GM21717 (cell line): ENCODE data around the gene HLA-F.

Experiments
- ATAC-seq: cut with Tn5 transposase; IDR thresholded peaks from one replicate; pipeline ENCODE4 v1.9.1; 2021; ENCODE audit warnings: mild to moderate bottlenecking, moderate library complexity; ENCODE audit not compliant: unreplicated experiment

HLA-F gene

DNA sequence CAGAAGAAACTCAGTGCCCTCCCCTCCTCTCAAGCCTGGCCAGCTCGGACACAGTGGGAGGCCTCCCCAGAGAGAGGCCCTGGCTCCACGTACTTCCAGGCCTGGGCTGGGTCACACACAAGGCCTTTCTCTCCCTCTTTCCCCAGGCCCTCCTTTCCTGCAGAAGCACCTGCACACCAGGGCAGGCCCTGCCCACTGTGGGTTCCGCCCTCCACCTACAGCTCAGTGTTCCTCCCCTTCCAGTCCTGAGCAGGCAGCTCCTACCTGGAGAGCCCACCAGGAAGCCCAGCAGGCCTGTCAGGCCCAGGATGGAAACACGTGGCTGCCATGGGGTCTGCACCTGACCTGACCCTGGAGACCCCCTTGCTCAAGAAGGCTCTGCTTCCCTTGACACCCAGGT is 18.9 kb downstream of the HLA-F start:
- no peak for ATAC-seq

DNA sequence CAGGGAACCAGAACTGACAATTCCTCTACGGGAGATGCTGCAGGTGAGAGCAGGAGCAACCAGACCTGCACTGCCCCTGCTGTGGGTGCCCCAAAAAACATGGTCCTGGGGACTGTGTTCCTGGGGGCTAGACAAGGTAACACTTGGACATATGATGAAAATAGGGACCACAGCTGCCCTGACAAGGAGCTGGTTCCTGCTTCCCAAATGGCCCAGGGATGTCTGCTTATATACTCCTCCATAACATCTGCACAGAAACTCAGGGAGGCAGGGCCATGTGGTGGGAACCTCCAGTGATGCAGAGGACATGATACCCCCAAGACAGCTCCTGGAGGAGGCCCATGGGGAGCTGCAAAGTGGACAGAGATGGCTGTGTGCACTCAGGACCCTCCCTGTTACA is 19.8 kb downstream of the HLA-F start:
- ATAC-seq, result no peak

DNA sequence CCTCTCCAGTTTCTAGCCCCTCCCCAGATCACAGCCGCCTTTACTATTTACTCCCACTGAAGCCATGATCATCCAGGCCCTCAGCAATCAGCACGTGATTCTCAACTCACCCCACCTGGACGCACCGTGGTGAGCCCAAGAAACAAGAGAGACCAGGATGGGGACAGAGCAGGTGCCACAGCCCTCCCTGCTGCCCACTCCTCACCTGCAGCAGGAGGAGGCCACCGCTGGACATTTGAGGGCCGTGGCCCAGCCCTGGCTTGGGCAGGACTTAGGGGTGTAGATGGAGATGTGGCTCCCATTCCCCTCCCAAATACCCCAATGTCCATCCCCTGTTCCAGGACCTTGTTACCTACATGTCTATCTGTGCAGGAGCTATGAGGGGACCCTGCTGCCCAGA is 20.3 kb downstream of the HLA-F start:
- ATAC-seq, result no peak

DNA sequence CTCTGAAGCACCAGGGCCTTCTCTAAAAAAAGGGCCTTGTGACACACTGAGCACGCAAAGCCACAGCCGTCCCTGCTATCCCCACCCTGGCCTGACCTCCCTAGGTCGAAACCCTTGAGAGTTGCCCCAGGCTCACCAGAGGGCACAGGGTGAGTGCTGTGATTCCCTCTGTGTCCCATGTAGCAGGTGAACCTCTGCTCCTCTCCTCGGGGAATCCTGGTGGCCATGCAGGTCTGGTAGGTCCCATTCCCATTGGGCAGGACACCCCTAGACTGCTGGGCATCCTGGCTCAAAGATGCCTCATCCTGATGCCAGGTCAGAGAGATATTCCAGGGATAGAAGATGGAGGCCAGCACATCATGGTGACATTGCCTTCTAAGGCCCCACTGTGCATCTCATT is 20.9 kb downstream of the HLA-F start:
- ATAC-seq, result no peak

DNA sequence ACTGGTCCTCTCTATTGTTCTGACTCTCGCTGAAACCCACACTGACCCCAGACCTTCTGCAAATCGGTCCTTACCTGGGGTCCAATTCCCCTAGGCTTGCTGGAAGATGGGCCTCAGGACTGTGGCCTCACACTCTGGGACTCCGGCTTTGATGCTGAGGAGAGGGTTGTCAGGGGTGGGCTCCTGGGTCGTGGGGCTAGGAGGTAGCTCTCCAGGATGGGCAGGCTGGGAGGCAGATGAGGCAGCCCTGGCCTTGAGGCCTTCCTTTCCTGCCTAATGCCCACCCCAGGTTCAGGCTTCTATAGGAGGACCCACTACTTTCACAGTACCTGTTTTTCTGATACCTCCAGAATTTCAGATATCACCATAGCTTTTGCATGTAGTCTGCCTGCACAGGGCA is 21.4 kb downstream of the HLA-F start:
- no peak for ATAC-seq

DNA sequence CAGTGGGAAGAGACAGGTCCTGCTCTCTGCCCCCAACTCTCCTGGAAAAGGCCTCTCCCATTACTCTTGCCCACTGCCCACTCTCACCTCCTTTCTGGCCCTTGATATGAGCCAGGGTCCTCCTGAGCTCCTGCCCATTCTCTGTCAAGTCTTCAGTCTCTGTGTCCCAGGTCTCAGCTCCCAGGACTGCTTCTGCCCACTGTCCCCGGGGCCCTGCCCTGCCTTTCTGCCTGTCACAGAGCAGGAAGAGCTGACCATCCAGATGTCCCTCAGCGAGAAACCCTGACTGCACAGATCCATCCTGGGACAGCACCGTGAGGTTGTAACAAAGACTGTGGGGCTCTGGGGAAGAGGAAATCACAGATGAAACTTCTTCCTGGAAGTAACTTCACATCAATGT is 22.2 kb downstream of the HLA-F start:
- no peak for ATAC-seq

DNA sequence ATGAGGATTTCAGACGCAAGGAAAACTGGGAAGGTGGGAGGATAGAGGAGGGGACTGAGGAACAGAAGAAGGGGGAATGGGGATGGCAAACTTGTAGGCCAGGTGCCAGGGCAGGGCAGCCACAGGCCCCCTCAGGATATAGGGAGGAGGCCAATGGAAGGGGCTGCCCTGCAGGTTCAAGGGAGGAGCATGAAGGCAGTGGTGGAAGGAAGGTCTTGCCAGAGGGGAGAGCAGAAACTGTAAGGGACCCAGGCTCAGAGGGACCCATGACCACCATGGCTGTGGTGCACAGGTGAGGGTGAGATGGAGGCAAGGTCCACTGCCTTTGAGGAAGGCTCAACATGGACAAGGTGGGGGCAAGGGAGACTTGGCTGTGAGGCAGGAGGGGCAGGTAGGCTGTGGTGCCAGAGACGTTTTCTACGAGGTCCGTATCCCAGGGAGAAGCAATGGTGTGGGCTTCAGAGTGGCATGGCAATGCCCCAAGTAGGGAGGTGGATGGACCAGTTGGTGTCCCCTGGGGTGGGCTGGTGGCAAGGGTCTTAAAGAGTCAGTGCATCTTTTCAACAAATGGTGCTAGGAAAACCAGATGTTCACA is 22.7 kb downstream of the HLA-F start:
- no peak for ATAC-seq

DNA sequence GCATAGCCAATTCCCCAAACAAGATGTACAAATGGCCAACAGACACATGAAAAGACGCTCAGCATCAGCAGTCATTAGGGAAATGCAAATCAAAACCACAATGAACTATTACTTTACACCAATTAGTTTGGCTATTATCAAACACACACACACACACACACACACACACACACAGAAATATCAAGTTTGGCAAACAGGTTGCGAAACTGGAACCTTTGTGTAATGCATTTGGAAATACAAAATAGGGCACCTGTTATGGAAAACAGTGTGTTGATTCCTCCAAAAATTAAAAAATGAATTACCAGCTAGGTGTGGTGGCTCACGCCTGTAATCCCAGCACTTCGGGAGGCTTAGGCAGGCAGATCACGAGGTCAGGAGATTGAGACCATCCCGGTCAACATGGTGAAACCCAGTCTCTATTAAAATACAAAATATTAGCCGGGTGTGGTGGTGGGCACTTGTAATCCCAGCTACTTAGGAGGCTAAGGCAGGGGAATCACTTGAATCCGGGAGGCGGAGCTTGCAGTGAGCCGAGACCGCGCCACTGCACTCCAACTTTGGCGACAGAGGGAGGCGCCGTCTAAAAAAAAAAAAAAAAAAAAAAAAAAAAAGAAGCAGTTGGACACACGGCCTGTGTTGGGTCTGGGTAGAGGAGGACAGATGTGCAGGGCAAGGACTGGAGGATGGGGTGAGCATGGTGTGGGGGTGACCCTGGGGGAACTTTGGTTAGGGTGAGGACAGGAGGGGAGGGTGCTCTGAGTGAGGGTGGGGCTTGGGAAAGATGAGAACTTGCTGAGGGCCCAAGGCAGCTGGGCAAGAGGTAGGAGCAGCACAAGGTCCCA is 23.8 kb downstream of the HLA-F start:
- no peak for ATAC-seq

DNA sequence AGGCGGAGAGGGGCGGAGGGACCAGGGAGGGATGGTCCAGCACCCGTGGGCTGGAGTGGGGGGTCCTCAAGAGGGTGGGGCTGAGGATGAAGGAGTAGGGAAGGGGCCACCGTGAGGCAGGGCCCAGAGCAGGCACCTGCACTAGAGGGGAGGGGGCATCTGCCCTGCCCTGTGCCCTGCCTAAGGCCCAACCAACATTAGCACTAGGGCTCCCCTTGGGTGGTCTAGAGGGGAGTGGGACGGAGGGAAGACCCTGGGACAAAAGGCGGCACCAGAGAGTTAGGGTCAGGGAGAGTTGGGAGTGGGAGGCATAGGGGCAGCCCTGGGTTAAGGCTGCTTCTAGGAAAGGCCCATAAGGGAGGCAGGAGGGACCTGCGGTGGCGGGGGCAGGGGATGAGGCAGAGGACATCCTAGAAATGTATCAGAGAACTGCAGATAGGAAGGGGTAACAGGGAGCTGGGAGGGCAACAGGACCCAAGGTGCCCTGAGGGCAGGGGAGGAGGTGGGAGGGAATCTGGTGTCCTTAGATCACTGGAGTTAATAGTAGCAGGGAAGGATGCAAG is 24.5 kb downstream of the HLA-F start:
- ATAC-seq, result no peak

DNA sequence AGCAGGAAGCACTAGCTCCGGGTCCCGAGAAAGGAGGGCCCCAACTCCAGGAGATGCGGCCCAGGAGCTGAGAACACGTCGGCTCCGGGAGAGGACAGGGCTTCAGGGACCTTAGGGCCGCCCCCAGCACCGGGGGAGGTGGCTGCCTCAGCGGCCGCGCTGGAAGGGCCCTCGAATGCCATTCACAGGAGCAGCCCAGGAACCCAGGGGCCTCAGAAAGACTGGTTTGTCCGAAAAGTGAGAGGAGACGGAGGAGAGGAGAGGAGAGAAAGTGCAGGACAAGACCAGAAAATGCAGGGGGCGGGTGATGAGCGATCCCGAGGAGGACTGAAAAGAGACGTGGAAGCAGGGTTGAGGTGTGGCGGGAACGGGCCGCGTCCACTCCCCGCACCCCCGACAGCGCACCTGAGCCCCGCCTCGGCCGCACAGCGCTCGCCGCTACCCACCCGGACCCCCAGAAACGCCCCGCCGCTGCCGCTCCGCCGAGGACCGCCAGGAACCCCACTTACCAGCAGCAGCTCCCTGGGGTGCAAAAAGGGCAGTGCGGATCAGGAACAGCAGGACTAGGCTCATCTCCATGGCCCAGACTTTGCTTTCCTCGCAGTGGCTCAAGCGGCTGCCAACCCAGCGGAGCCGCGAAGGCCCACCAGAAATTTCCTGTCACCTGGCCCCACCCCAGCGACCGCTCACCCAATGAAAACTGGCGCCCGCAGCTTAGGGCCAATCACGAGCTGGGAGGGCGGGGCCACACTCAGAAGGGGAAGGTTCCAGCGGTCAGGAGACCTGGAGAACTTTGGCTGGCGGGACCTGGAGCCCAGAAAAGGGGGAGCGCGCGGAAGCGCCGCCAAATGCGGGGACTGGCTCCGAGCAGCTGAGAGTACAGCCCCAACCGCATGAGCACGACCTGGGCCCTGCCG is 25.4 kb downstream of the HLA-F start:
- ATAC-seq, result peak; percentile 75

DNA sequence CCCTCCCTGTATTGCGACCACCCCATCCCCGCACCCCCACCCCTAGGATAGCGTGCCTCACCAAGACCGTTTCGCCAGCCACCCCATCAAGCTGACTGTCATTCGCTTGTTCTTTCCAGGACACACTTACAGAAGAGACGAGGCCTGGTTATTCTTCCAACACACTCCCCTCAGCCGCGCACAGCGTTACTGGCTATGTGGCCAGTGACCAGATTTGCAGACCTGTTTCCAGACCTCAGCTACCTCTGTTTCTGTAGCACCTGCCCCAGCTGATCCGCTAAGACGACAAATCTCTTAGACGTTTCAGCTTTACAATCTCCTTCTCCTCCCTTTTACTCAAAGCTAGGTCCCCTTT is 26.1 kb downstream of the HLA-F start:
- peak; percentile 6 for ATAC-seq

DNA sequence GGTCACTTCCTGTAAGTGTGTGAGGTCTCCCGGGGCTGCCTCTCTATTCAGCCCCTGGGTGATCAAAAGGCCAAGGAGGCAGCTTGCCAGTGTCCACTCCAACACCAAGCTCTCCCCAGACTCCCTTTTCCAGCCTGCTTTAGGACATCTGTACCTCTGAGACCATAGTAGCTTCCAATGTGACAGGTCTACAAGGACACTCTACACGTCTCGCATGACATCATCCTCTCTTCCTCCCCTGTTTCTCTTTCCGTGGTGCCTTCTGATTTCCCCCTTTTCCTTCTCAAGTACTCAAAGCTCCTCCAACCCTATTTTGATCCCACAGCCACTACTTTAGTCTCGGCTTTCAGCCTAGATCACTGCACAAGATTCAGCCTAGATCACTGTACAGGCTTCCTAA is 26.4 kb downstream of the HLA-F start:
- ATAC-seq, result no peak

DNA sequence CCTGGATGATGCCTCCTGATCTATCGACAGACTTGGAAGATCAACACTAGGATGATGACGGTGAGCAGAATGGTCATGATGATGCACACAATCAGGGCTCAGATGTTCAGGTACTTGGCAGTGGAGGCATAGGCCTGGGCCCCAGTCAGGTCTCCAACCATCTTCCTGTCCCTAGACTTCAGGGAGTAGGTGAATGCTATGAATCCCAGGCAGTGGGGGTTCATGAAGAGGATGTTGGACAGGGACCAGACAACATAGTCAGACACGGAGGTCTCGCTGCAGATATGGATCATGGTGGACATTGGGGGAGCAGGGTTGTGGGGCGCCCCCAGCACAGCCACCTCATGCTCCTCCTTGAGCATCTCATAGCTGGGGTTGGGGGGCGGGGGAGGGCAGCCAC is 27.5 kb downstream of the HLA-F start:
- no peak for ATAC-seq

DNA sequence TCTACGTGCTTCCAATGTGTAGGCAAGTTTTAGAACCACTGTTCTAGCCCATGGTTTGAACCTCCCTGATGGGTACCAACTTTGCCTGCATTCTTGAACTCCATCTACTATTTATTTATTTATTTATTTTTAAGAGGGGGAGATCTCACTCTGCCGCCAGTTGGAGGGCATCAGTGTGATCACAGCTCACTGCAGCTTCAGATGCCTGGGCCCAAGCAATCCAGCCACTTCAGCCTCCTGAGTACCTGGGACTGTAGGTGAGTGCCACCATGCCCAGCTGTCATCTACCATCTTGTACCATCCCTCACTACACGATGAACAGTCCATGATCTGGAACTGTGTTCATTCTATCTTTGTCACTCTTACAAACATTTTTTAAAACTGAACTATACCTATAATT is 28.2 kb downstream of the HLA-F start:
- no peak for ATAC-seq

DNA sequence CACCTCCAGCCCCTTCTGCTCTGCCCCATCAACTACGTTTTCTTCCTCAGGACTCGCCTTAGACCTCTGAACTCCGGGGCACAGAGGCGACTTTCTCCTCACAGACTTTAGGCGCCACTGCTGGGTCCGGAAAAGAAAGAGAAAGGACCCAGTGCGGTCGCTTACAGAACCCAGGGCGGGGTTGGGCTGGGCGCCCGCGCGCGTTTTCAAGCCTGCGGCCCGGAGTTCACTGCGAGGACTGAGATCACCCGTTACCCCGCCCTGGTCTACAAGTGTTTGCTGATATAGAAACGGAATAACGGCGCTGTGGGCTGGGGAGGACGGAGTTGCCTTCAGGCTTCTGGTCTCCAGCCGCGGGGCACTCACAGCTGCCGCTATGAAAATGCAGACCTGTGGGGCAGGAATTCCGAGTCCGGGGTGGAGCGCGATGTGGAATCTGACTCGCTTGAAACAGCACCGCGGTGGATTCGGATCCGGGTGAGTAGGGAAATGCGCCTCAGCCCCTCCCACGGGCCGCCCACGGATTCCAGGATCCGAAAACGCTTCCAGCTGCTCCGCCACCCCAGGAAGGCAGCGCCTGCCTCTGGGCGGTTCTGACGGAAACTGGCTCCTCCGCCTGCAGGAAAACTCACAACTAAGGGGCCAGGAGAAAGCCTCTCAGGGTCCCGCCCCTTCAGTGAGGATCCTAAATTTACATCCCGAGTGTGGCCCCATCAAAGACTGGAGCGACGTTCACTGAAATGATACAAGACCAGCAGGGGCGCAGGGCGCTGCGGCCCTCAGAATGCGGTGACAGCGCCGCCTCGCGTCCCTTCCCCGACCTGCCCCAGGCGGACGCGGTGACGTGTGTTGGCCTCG is 29.4 kb downstream of the HLA-F start:
- ATAC-seq, result peak; percentile 72

DNA sequence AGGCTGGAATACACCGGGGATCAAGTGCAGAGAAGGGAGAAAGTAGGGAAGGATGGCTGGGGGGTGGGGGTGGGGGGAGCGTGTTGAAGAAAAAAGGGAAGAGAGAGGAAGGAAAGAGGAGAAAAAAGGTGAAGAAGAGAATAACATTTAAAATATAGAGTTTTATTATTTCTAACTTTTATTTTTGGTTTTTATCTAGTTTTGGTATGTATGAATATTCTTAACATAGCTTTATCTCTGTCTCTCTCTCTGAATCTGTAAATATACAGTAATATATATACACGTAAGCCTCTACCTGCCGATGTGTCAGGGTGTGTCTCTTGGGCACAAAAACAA is 30.0 kb downstream of the HLA-F start:
- ATAC-seq, result no peak

DNA sequence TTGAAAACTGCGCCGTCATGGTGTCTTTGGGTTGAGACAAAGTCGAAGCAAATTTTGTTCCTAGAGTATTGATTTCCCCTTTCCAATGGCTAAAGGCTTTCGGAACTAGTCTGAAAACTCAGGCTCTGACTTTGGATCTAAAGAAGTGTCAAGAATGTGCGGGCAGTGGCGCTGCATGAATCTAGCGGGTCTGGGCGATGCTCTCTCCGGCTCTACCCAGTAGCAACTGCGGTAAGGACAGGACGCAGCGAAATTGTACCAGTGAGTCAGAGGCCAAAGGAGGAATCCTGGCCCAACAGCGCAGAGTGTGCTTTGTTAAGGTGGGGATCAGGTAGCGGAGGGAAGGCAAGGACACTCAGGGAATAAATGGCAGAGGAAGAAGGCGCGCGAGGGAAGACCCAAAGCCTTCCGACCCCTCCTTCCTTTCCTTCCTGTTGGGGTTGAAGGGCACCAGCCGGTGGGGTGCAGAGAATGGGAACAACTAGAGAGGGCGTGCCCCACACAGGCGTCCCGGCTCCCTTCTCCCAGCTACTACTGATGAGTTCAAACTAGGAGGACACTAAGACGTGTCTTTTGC is 32.1 kb downstream of the HLA-F start:
- no peak for ATAC-seq

DNA sequence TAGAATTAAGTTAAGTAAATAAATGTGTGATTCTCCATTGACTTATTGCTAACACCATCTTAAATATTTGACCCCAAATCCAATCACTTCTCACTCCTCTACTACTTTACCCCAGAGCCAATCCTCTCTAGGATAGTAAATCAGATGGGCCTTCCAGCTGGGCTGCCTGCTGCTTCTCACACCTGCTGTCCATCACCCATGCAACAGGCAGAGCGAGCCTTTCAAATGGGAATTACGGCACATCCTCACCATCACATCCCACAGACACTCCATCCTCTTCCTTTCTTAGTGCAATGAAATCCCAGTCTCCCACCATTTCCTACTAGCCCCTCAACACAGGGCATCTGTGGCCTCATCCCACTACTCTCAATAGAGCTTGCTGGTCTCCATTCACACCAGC is 34.0 kb downstream of the HLA-F start:
- ATAC-seq, result no peak

DNA sequence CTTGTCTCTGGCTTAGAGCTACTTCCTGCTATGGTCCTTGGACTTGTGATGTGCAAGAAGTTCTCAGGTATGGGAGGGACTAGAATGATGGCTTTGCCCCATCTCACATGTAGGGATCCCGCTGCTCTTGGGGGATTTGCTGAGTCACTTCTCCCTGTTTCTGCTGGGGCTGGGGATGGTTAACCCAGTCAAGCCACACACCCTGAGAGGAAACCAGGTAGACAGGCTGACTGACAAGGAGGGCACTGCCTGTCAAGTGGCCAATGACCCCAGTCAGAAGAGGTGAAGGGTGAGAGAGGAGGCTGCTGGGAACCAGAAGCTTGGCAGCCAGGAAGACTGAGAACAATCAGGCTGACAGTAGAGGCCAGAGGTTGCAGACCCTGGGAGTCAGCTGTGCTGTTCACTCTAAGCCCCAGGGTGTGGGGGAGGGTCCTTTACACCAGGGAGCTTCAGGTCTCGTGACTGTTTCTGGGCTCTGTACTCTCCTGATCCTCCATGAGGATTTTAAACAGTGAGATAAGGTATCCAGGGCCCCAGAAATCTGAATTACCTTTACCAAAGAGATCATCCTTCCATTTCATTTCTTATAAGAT is 34.6 kb downstream of the HLA-F start:
- no peak for ATAC-seq

DNA sequence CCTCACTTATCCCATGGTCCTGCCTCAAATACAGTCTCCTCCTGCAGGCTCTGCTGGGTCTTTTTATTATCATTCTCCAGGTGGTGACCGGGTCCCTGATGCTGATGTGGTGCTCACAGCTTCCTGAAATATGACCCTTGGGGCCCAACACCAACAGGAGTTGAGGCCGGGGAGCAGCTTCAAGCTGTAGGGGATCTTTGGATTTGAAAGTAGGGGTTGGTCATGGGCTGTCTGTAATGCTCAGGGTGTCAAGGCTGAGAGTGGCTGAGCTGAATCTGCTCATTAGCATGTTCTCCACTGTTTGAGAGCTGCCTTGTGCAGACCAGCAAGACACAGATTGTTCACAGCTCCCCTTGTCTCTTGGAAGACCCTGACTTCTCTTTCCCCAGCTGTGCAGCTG is 35.5 kb downstream of the HLA-F start:
- no peak for ATAC-seq
